ENCODE measurements around the gene CCK.

The CCK gene

DNA sequence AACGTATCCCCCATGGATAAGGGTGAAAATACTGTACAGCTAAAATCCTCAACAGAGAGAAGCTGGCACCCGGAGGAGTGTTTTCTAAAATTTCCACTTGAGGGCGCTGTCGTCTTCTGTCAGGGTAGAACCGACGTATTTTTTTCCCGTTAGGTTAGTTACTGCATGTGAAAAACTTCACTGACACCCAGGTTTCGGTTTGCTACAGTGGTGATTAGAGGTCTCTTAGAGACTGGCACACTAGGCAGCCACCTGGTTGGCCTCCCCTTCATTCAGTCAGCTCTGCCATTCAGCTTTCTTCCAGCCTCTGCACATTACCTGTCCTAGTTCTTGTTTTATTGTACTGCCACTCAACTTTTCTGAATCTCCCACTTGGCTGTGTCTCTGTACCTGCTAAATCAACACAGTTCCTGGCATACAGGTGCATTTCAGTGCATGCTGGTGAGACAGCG lies 18.4 kb downstream of the CCK start:
- Histone ChIP-seq H3K4me3 (no peak overlapping the region), H3K9me3 (no peaks in the 10 kb centered on the region), H3K27ac (no peak overlapping the region), H3K36me3 (no peaks in the 10 kb centered on the region), H3K4me1 (no peaks in the 10 kb centered on the region), H3K27me3 (peaks cover 0 to 11% of the 10 kb centered on the region in 2 donors)
- intact Hi-C loops (cut with DNase I; ENCODE audit: low total_unique reads) = loop anchor here (5.0 kb wide), 1 partner anchor 195 kb away; no protein-coding TSS in a partner anchor
- DNase-seq = peak in 1 of 2 donors; percentile 47
- TF ChIP-seq, protein P1, sequence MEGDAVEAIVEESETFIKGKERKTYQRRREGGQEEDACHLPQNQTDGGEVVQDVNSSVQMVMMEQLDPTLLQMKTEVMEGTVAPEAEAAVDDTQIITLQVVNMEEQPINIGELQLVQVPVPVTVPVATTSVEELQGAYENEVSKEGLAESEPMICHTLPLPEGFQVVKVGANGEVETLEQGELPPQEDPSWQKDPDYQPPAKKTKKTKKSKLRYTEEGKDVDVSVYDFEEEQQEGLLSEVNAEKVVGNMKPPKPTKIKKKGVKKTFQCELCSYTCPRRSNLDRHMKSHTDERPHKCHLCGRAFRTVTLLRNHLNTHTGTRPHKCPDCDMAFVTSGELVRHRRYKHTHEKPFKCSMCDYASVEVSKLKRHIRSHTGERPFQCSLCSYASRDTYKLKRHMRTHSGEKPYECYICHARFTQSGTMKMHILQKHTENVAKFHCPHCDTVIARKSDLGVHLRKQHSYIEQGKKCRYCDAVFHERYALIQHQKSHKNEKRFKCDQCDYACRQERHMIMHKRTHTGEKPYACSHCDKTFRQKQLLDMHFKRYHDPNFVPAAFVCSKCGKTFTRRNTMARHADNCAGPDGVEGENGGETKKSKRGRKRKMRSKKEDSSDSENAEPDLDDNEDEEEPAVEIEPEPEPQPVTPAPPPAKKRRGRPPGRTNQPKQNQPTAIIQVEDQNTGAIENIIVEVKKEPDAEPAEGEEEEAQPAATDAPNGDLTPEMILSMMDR (IDR thresholded peaks at IDR 0.05) = peak; percentile 56 to 63

DNA sequence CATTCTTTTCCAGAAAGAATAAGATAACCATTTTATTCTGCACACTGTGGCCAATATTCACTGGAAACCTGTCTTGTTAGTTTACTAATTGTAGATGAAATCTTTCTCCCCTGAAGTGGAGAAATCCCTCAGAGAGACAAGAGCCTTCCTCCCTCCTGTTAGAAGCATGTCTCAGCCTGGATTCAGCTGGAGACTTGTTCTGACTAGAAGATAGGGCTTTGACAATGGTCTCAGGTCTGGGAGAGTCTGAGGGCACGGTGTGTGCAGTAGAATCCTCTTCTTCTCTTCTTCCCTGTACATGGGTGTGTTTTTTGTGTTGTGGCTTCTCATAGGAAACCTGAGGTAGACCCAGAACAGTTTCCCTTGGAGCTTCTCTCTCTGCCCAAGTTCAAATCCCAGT lies 19.9 kb downstream of the CCK start:
- DNase-seq = no peak
- intact Hi-C loops (cut with DNase I; ENCODE audit: low total_unique reads) = loop anchor here (5.0 kb wide), 1 partner anchor 196 kb away; no protein-coding TSS in a partner anchor
- TF ChIP-seq, protein P1 (IDR thresholded peaks at IDR 0.05) = no peak

DNA sequence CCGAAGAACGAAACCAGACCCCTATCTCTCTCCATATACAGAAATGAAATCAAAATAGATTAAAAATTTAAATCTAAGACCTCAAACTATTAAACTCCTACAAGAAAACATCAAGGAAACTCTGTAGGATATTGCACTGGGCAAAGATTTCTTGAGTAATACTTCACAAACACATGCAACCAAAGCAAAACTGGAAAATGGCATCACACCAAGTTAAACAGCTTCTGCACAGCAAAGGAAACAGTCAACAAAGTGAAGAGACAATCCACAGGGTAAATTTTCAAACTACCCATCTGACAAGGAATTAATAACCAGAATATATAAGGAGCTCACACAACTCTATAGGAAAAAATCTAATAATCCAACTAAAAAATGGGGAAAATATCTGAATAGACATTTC lies 29.4 kb downstream of the CCK start:
- Histone ChIP-seq H3K27me3 (peaks cover 0 to 10% of the 10 kb centered on the region in 2 donors), H3K4me1 (no peaks in the 10 kb centered on the region), H3K4me3 (no peak overlapping the region), H3K9me3 (peaks cover 0 to 13% (median 10%) of the 10 kb centered on the region in 3 donors), H3K36me3 (no peaks in the 10 kb centered on the region), H3K27ac (no peak overlapping the region)
- DNase-seq = no peak
- intact Hi-C loops (cut with DNase I; ENCODE audit: low total_unique reads) = loop anchor here (10.0 kb wide), 1 partner anchor 308 kb away; no protein-coding TSS in a partner anchor
- TF ChIP-seq, protein P1 (IDR thresholded peaks at IDR 0.05) = no peak

More for the DNA sequence above, 19.9 kb downstream of the CCK start:
- Histone ChIP-seq H3K4me3 (no peak overlapping the region), H3K9me3 (no peaks in the 10 kb centered on the region), H3K36me3 (no peaks in the 10 kb centered on the region), H3K27me3 (peaks cover 0 to 11% of the 10 kb centered on the region in 2 donors), H3K27ac (no peak overlapping the region), H3K4me1 (no peaks in the 10 kb centered on the region)

DNA sequence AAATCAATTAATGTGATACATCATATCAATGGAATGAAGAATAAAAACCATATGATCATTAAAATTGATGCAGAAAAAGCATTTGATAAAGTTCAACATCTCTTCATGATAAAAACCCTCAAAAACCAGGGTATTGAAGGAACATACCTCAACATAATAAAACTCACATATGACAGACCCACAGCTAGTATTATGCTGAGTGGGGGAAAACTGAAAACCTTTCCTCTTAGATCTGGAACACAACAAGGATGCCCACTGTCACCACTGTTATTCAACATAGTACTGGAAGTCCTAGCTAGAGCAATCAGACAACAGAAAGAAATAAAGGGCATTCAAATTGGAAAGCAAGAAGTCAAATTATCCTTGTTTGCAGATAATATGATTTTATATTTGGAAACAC lies 30.5 kb downstream of the CCK start:
- Histone ChIP-seq H3K4me3 (no peak overlapping the region), H3K9me3 (peaks cover 0 to 13% (median 10%) of the 10 kb centered on the region in 3 donors), H3K36me3 (no peaks in the 10 kb centered on the region), H3K27ac (no peak overlapping the region), H3K27me3 (peaks cover 0 to 10% of the 10 kb centered on the region in 2 donors), H3K4me1 (peaks cover 0 to 7% (median 4%) of the 10 kb centered on the region in 4 donors)
- TF ChIP-seq, protein P1 (IDR thresholded peaks at IDR 0.05) = no peak
- no peak for DNase-seq
- intact Hi-C loops (cut with DNase I; ENCODE audit: low total_unique reads) = loop anchor here (10.0 kb wide), 1 partner anchor 309 kb away; no protein-coding TSS in a partner anchor

DNA sequence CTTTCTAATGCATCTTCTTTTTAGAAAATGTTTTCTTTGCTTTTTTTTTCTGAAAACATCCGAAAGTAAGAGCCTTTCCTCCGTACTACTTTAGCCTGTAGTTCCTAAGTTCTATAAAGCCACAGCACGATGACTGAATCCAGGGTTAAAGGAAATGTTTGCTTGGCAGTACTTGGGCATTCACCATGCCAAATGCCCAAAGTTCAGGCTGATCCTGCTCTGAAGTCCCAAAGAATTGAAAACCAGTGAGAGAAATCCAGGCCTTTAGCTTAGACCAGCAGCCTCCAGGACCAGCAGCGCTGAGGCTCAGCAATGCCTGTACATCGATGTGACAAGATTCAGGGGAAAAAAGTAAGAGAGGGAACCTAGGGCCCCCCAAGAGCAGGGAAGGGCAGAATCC lies 35.1 kb downstream of the CCK start:
- Histone ChIP-seq H3K9me3 (no peaks in the 10 kb centered on the region), H3K4me1 (peaks cover 0 to 17% (median 10%) of the 10 kb centered on the region in 4 donors), H3K27ac (peak overlapping the region in 1 of 2 donors; percentile 9), H3K4me3 (no peak overlapping the region), H3K27me3 (peaks cover 0 to 6% of the 10 kb centered on the region in 2 donors), H3K36me3 (peaks cover 0 to 4% (median 0%) of the 10 kb centered on the region in 3 donors)
- TF ChIP-seq, protein P1 (IDR thresholded peaks at IDR 0.05) = no peak
- no peak for DNase-seq
- intact Hi-C loops (cut with DNase I; ENCODE audit: low total_unique reads) = loop anchor here (2.0 to 10.0 kb wide), 2 partner anchors 212 to 314 kb away; no protein-coding TSS in a partner anchor

Data from tibial artery (tissue), 4 donors.